IMR-90 (cell line): ENCODE results near the gene LIN28A. TPM values are rescaled to one million over a fixed set of nuclear protein-coding genes. Genes with fewer than 3 reads are reported as not detected.

Experiments
- ATAC-seq: fragments of 200-7000 bp; cut with Tn5 transposase; 2 replicates; pipeline ENCODE4 v1.9.1; 2020; ENCODE audit warnings: low read depth, mild to moderate bottlenecking, moderate library complexity
- BruUV-seq: library from RNA; stranded (reverse); fragments of 400-500 nt; replicated peaks from 2 replicates; lab custom pipeline; 2021; lab: Mats Ljungman, UMichigan
- CTCF ChIA-PET: fragments of 300-600 bp; formaldehyde crosslinking; extraction: SDS; loops from one replicate; lab custom pipeline; 2021; ENCODE audit warnings: antibody characterized with exemption; lab: Yijun Ruan, JAX
- POLR2A ChIA-PET: fragments of 300-600 bp; sonication (Branson Sonifier 250); formaldehyde crosslinking; loops from one replicate; lab custom pipeline; 2022; ENCODE audit warnings: antibody characterized with exemption; ENCODE audit not compliant: unreplicated experiment; lab: Charles Lee
- DNase-seq: peaks from one replicate; pipeline ENCODE4 v3.0.0; 2013
- H2AFZ ChIP-seq: replicated peaks from 2 replicates; pipeline ENCODE3; 2013; ENCODE audit warnings: low read length, mild to moderate bottlenecking; ENCODE audit not compliant: poor library complexity
- H2AK5ac ChIP-seq: 2 replicates; pipeline ENCODE4 v1.6.1; 2013; ENCODE audit warnings: low read depth, low read length, inconsistent platforms
- H2AK9ac ChIP-seq: replicated peaks from 2 replicates; pipeline ENCODE3; 2013; ENCODE audit warnings: mild to moderate bottlenecking, low read depth, low read length, moderate library complexity; ENCODE audit not compliant: poor library complexity
- H2BK120ac ChIP-seq: 2 replicates; pipeline ENCODE4 v1.6.1; 2013; ENCODE audit warnings: low read depth, low read length, inconsistent platforms
- H2BK15ac ChIP-seq: 3 replicates; pipeline ENCODE4 v1.6.1; 2013; ENCODE audit warnings: low read depth, low read length, inconsistent platforms
- H2BK20ac ChIP-seq: 2 replicates; pipeline ENCODE4 v1.6.1; 2013; ENCODE audit warnings: low read depth, mild to moderate bottlenecking, inconsistent platforms, low read length, moderate library complexity
- H2BK5ac ChIP-seq: 2 replicates; pipeline ENCODE4 v1.6.1; 2013; ENCODE audit warnings: mild to moderate bottlenecking, low read depth, low read length, inconsistent platforms; ENCODE audit not compliant: poor library complexity, severe bottlenecking
- H3K14ac ChIP-seq: replicated peaks from 2 replicates; pipeline ENCODE4 v1.6.1; 2013; ENCODE audit warnings: low read depth, low read length, inconsistent platforms
- H3K18ac ChIP-seq: 2 replicates; pipeline ENCODE4 v1.6.1; 2013; ENCODE audit warnings: low read depth, low read length, control low read depth
- H3K23ac ChIP-seq: 2 replicates; pipeline ENCODE4 v1.6.1; 2013; ENCODE audit warnings: low read depth, low read length, inconsistent platforms
- H3K27ac ChIP-seq: 2 replicates; pipeline ENCODE4 v1.5.1; 2013; ENCODE audit warnings: mild to moderate bottlenecking, control low read depth, low read length; ENCODE audit not compliant: insufficient read depth
- H3K27me3 ChIP-seq: 2 replicates; pipeline ENCODE4 v1.6.1; 2013; ENCODE audit warnings: low read length; ENCODE audit not compliant: control insufficient read depth, insufficient read depth
- H3K36me3 ChIP-seq: 2 replicates; pipeline ENCODE4 v1.6.1; 2013; ENCODE audit warnings: low read length, mixed read lengths; ENCODE audit not compliant: control insufficient read depth, insufficient read depth
- H3K4ac ChIP-seq: 2 replicates; pipeline ENCODE4 v1.6.1; 2013; ENCODE audit warnings: low read depth, low read length, inconsistent platforms
- H3K4me1 ChIP-seq: 2 replicates; pipeline ENCODE4 v1.6.1; 2013; ENCODE audit warnings: low read length, mixed read lengths; ENCODE audit not compliant: control insufficient read depth, insufficient read depth
- H3K4me2 ChIP-seq: 2 replicates; pipeline ENCODE4 v1.6.1; 2013; ENCODE audit warnings: low read depth, mild to moderate bottlenecking, control low read depth, low read length, moderate library complexity
- H3K4me3 ChIP-seq: 2 replicates; pipeline ENCODE4 v1.5.1; 2013; ENCODE audit warnings: low read depth, mild to moderate bottlenecking, control low read depth, low read length, moderate library complexity; ENCODE audit not compliant: insufficient read depth
- H3K56ac ChIP-seq: 2 replicates; pipeline ENCODE4 v1.6.1; 2013; ENCODE audit warnings: low read length, inconsistent platforms; ENCODE audit not compliant: insufficient read depth; ENCODE audit errors: extremely low read depth
- H3K79me1 ChIP-seq, 2 experiments: 2 replicates each; pipeline ENCODE4 v1.6.1; 2013; ENCODE audit warnings: low read length in 2 of 2, inconsistent platforms in 1 of 2, low read depth in 1 of 2
- H3K9ac ChIP-seq: 2 replicates; pipeline ENCODE4 v1.6.1; 2013; ENCODE audit warnings: low read depth, low read length, control low read depth
- H3K9me1 ChIP-seq: 2 replicates; pipeline ENCODE4 v1.6.1; 2013; ENCODE audit warnings: low read length, inconsistent platforms; ENCODE audit not compliant: insufficient read depth
- H3K9me3 ChIP-seq: 2 replicates; pipeline ENCODE4 v1.6.1; 2013; ENCODE audit warnings: low read length; ENCODE audit not compliant: control insufficient read depth, insufficient read depth
- H4K20me1 ChIP-seq: 2 replicates; pipeline ENCODE4 v1.6.1; 2013; ENCODE audit warnings: low read length, inconsistent platforms; ENCODE audit not compliant: insufficient read depth
- H4K5ac ChIP-seq: 2 replicates; pipeline ENCODE4 v1.6.1; 2013; ENCODE audit warnings: mild to moderate bottlenecking, low read depth, low read length, control low read depth
- H4K8ac ChIP-seq, 2 experiments: 2 replicates each; pipeline ENCODE4 v1.6.1; 2013; ENCODE audit warnings: low read depth in 2 of 2, low read length in 2 of 2, control low read depth in 1 of 2, inconsistent platforms in 1 of 2
- H4K91ac ChIP-seq: 2 replicates; pipeline ENCODE4 v1.6.1; 2013; ENCODE audit warnings: low read depth, low read length, inconsistent platforms; ENCODE audit not compliant: insufficient read depth
- BHLHE40 ChIP-seq: fragments of 150-350 bp; IDR thresholded peaks from 2 replicates; pipeline ENCODE4 v1.6.1; 2016; ENCODE audit warnings: mild to moderate bottlenecking, low read depth, low read length
- ELK1 ChIP-seq: fragments of 150-350 bp; IDR thresholded peaks from 2 replicates; pipeline ENCODE4 v1.6.1; 2016; ENCODE audit warnings: low read depth, mild to moderate bottlenecking, low read length, moderate library complexity, borderline replicate concordance
- FOS ChIP-seq: fragments of 150-350 bp; IDR thresholded peaks from 2 replicates; pipeline ENCODE4 v1.6.1; 2016; ENCODE audit warnings: low read depth, low read length
- MAFK ChIP-seq: IDR thresholded peaks from 2 replicates; pipeline ENCODE4 v1.6.1; 2012; ENCODE audit warnings: low read depth, low read length, improper control_type of control experiment
- MXI1 ChIP-seq: IDR thresholded peaks from 2 replicates; pipeline ENCODE4 v1.6.1; 2012; ENCODE audit warnings: low read depth, mild to moderate bottlenecking, low read length, moderate library complexity, borderline replicate concordance
- POLR2A ChIP-seq: IDR thresholded peaks from 2 replicates; pipeline ENCODE4 v1.6.1; 2012; ENCODE audit warnings: mild to moderate bottlenecking, low read depth, low read length
- RAD21 ChIP-seq: IDR thresholded peaks from 2 replicates; pipeline ENCODE4 v1.6.1; 2012; ENCODE audit warnings: low read length, improper control_type of control experiment
- RCOR1 ChIP-seq: IDR thresholded peaks from 2 replicates; pipeline ENCODE4 v1.6.1; 2012; ENCODE audit warnings: mild to moderate bottlenecking, low read length, improper control_type of control experiment; ENCODE audit not compliant: insufficient replicate concordance
- SMC3 ChIP-seq: fragments of 150-350 bp; IDR thresholded peaks from 2 replicates; pipeline ENCODE4 v1.6.1; 2016; ENCODE audit warnings: low read depth, mild to moderate bottlenecking, antibody characterized with exemption, low read length, moderate library complexity
- USF2 ChIP-seq: fragments of 150-350 bp; IDR thresholded peaks from 2 replicates; pipeline ENCODE4 v1.6.1; 2017; ENCODE audit warnings: mild to moderate bottlenecking, antibody characterized with exemption, low read length, low read depth
- WGBS, 2 experiments: methylation state at CpG; one replicate each; pipeline versions ENCODE4 v1.1.5 to v1.1.7; 2013; ENCODE audit warnings: missing lambda C conversion rate in 2 of 2; ENCODE audit not compliant: insufficient read length in 1 of 2; ENCODE audit errors: extremely low coverage in 2 of 2; 5-methylcytosine and 5-hydroxymethylcytosine counted together
- dilution Hi-C: fragments of 300-500 bp; cut with HindIII; formaldehyde crosslinking; loops from one replicate; pipeline ENCODE4 v1.14.3; 2018; ENCODE audit warnings: low sequenced_read_pairs; ENCODE audit not compliant: unreplicated experiment
- in situ Hi-C: fragments of 300-500 bp; cut with MboI; formaldehyde crosslinking; loops from 3 replicates; pipeline ENCODE4 v1.14.3; 2019; ENCODE audit warnings: low sequenced_read_pairs, inconsistent platforms, mixed read lengths
- intact Hi-C: fragments of 100-400 bp; cut with micrococcal nuclease; formaldehyde crosslinking; loops from 2 replicates; pipeline ENCODE4 v1.10.0; 2022
- polyA plus RNA-seq, 3 experiments: library from polyadenylated mRNA; depleted of rRNA; stranded (reverse); fragments of >200 nt; gene quantifications; 2 replicates each; pipeline ENCODE4 v1.2.3, GENCODE V29; 2012; ENCODE audit warnings: low replicate concordance in 1 of 3
- total RNA-seq: library from RNA; depleted of rRNA; stranded (reverse); fragments of >200 nt; gene quantifications from 2 replicates; pipeline ENCODE4 v1.2.3, GENCODE V29; 2012
- TF ChIP-seq, protein P1 (sequence below): conservative IDR thresholded peaks from 2 replicates; pipeline ENCODE4 v1.5.1; 2012; ENCODE audit warnings: mild to moderate bottlenecking, low read depth, low read length, improper control_type of control experiment

Gene LIN28A
- total and polyA plus RNA-seq, 2 of the 4 experiments (the other 2 are of a cell fraction), result not detected

GRCh38 chr1:26367441-26367840 lies 43.2 kb upstream of the LIN28A start:
- ATAC-seq (no peak), DNase-seq (no peak)
- H3K27me3 ChIP-seq, result peaks cover 37% of the 10 kb centered on the region
- H4K20me1 ChIP-seq, result no peaks in the 10 kb centered on the region
- H3K27ac ChIP-seq, result no peak overlapping the region
- no peak overlapping the region for H3K18ac ChIP-seq
- H3K56ac ChIP-seq, result no peak overlapping the region
- no peak overlapping the region for H3K23ac ChIP-seq
- H3K79me1 ChIP-seq, result no peaks in the 10 kb centered on the region
- no peak overlapping the region for H3K4me3 ChIP-seq
- no peak overlapping the region for H2AK5ac ChIP-seq
- no peak overlapping the region for H2BK20ac ChIP-seq
- H4K5ac ChIP-seq, result no peak overlapping the region
- H3K4ac ChIP-seq, result no peak overlapping the region
- dilution Hi-C loops, result no loop called here
- intact Hi-C loops, result no loop called here
- ChIA-PET CTCF (interaction anchor here (1.0 kb wide), 1 partner anchor 11 kb away, joined by 3 read pairs; no protein-coding TSS in a partner anchor), POLR2A (no interaction called here)
- no peak overlapping the region for H2AK9ac ChIP-seq
- no peak overlapping the region for H2AFZ ChIP-seq
- no peaks in the 10 kb centered on the region for H3K4me1 ChIP-seq
- TF ChIP-seq MXI1, result no peak
- TF ChIP-seq ELK1, result no peak
- TF ChIP-seq USF2, result no peak
- TF ChIP-seq, protein P1, sequence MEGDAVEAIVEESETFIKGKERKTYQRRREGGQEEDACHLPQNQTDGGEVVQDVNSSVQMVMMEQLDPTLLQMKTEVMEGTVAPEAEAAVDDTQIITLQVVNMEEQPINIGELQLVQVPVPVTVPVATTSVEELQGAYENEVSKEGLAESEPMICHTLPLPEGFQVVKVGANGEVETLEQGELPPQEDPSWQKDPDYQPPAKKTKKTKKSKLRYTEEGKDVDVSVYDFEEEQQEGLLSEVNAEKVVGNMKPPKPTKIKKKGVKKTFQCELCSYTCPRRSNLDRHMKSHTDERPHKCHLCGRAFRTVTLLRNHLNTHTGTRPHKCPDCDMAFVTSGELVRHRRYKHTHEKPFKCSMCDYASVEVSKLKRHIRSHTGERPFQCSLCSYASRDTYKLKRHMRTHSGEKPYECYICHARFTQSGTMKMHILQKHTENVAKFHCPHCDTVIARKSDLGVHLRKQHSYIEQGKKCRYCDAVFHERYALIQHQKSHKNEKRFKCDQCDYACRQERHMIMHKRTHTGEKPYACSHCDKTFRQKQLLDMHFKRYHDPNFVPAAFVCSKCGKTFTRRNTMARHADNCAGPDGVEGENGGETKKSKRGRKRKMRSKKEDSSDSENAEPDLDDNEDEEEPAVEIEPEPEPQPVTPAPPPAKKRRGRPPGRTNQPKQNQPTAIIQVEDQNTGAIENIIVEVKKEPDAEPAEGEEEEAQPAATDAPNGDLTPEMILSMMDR, result no peak
- TF ChIP-seq MAFK, result no peak
- TF ChIP-seq RCOR1, result no peak
- TF ChIP-seq POLR2A, result no peak
- no peak for TF ChIP-seq RAD21
- TF ChIP-seq BHLHE40, result no peak
- TF ChIP-seq FOS, result no peak
- no peak for TF ChIP-seq SMC3
- in situ Hi-C loops, result no loop called here
- H3K4me2 ChIP-seq, result no peak overlapping the region
- H3K14ac ChIP-seq, result no peak overlapping the region
- no peak overlapping the region for H3K9ac ChIP-seq
- H4K8ac ChIP-seq, result no peak overlapping the region
- H4K91ac ChIP-seq, result no peak overlapping the region
- H2BK15ac ChIP-seq, result no peak overlapping the region
- no CpG with 5 or more reads among the region's 6 CpGs for WGBS, 2 experiments
- peaks cover 5% of the 10 kb centered on the region for H3K9me3 ChIP-seq
- no peak overlapping the region for H2BK5ac ChIP-seq
- no peaks in the 10 kb centered on the region for H3K9me1 ChIP-seq
- no peaks in the 10 kb centered on the region for H3K36me3 ChIP-seq
- no TSS peak for BruUV-seq
- H2BK120ac ChIP-seq, result no peak overlapping the region
